HL-60 (cell line): ENCODE measurements around the gene ZNF79.

Experiments
- DNase-seq, 2 experiments: peaks; one replicate each; pipeline ENCODE4 v3.0.0-alpha.2; 2010 to 2020; ENCODE audit warnings: low read depth in 1 of 2, low spot score in 1 of 2
- H3K27ac ChIP-seq: fragments of 250-450 bp; sonication (Bioruptor Pico); replicated peaks from 2 replicates; pipeline ENCODE4 v1.5.1; 2020; ENCODE audit warnings: mild to moderate bottlenecking, moderate library complexity
- H3K27me3 ChIP-seq: fragments of 250-450 bp; sonication (Bioruptor Pico); 2 replicates; pipeline ENCODE4 v1.5.1; 2021; ENCODE audit warnings: mild to moderate bottlenecking, moderate library complexity; ENCODE audit not compliant: insufficient read depth, poor library complexity, severe bottlenecking
- H3K4me3 ChIP-seq: replicated peaks from 2 replicates; pipeline ENCODE4 v1.5.1; 2011; ENCODE audit warnings: mild to moderate bottlenecking, control low read depth, low read length; ENCODE audit not compliant: insufficient read depth
- CTCF ChIP-seq: IDR thresholded peaks from one replicate; pipeline ENCODE4 v1.5.1; 2011; ENCODE audit warnings: low read length, control low read depth, inconsistent platforms; ENCODE audit not compliant: insufficient read depth
- GABPA ChIP-seq: IDR thresholded peaks from 2 replicates; pipeline ENCODE4 v1.6.1; 2012; ENCODE audit warnings: low read depth
- POLR2AphosphoS5 ChIP-seq: IDR thresholded peaks from 2 replicates; pipeline ENCODE4 v1.6.1; 2012; ENCODE audit warnings: low read depth
- REST ChIP-seq: IDR thresholded peaks from 2 replicates; pipeline ENCODE4 v1.6.1; 2012; ENCODE audit warnings: low read depth; ENCODE audit not compliant: insufficient replicate concordance
- SPI1 ChIP-seq: IDR thresholded peaks from 2 replicates; pipeline ENCODE4 v1.6.1; 2012; ENCODE audit warnings: low read depth, mild to moderate bottlenecking, borderline replicate concordance

ZNF79 gene

GRCh38 chr9:127384901-127385300 lies 39.3 kb upstream of the ZNF79 start:
- Histone ChIP-seq H3K27ac (no peak overlapping the region), H3K27me3 (no peaks in the 10 kb centered on the region), H3K4me3 (no peak overlapping the region)
- DNase-seq: no peak
- no peak for TF ChIP-seq SPI1
- no peak for TF ChIP-seq REST
- no peak for TF ChIP-seq POLR2AphosphoS5
- no peak for TF ChIP-seq CTCF
- TF ChIP-seq GABPA: no peak

GRCh38 chr9:127386249-127386648 lies 37.9 kb upstream of the ZNF79 start:
- TF ChIP-seq GABPA (no peak), REST (no peak), CTCF (no peak), POLR2AphosphoS5 (no peak), SPI1 (no peak)
- H3K27ac ChIP-seq: no peak overlapping the region

GRCh38 chr9:127386981-127387380 lies 37.2 kb upstream of the ZNF79 start:
- TF ChIP-seq CTCF (no peak), REST (no peak), GABPA (no peak), POLR2AphosphoS5 (no peak), SPI1 (no peak)
- Histone ChIP-seq H3K4me3 (no peak overlapping the region), H3K27ac (peak overlapping the region; percentile 69), H3K27me3 (no peaks in the 10 kb centered on the region)
- DNase-seq: no peak

More at GRCh38 chr9:127386249-127386648, 37.9 kb upstream of the ZNF79 start:
- Histone ChIP-seq H3K27me3 (no peaks in the 10 kb centered on the region), H3K4me3 (no peak overlapping the region)
- DNase-seq: no peak
